OCI-LY7 (cell line): ENCODE data around the gene MCRIP1.

Experiments used
- CTCF ChIP-seq: fragments of 200-600 bp; sonication (generic); conservative IDR thresholded peaks from 2 replicates; pipeline ENCODE4 v1.5.1; 2014; ENCODE audit warnings: mild to moderate bottlenecking, antibody characterized with exemption, low read length, moderate library complexity, mixed read lengths
- EZH2phosphoT487 ChIP-seq: fragments of 200-600 bp; sonication (generic); IDR thresholded peaks from 2 replicates; pipeline ENCODE4 v1.6.1; 2018; ENCODE audit warnings: low read depth, borderline replicate concordance, mild to moderate bottlenecking, mixed run types, antibody characterized with exemption, low read length, moderate library complexity, mixed read lengths

DNA sequence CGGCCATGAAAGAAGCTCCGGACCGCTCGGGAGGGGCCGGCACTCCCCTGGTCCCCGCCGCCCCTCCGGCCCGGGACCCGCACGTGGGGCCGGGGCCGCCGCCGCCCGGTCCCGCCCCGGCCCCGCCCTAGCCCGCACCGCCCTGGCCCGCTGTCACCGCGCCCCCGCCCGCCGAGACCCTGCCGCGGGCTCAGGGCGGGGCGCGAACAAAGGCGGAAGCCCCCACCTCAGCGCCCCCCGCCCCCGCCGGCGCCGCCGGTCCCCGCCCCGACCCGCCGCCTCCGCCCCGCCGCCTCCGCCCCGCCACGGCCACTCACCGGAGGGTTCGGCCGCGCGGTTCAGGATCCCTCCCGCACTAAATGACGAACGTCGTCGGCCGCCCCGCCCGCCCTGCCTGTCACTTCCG is 37.9 kb upstream of the MCRIP1 start, which contains the start of gene ARHGDIA:
- TF ChIP-seq CTCF (no peak), EZH2phosphoT487 (no peak)
